ENCODE measurements around the gene USP37. TPM values are rescaled to one million over a fixed set of nuclear protein-coding genes. Genes with fewer than 3 reads are reported as not detected.
A peak's percentile ranks its signal among the peaks of the same experiment; 100 is the strongest.

Gene USP37
- total and polyA plus RNA-seq, 2 of the 4 experiments (the other 2 are of a cell fraction): 1.6 to 6.5 TPM

- CTCF ChIA-PET: interaction anchor here (0.6 kb wide), 2 partner anchors 51 to 112 kb away, joined by 3 to 4 read pairs; no protein-coding TSS in a partner anchor
- TF ChIP-seq SMC3 (IDR thresholded peaks at IDR 0.05; ENCODE audit: low read depth, low read length): no peak
- no peak for TF ChIP-seq RAD21 (IDR thresholded peaks at IDR 0.05; ENCODE audit: low read length)
- no peak for TF ChIP-seq POLR2A (IDR thresholded peaks at IDR 0.05; ENCODE audit: low read depth, low read length)
- TF ChIP-seq, protein P1, sequence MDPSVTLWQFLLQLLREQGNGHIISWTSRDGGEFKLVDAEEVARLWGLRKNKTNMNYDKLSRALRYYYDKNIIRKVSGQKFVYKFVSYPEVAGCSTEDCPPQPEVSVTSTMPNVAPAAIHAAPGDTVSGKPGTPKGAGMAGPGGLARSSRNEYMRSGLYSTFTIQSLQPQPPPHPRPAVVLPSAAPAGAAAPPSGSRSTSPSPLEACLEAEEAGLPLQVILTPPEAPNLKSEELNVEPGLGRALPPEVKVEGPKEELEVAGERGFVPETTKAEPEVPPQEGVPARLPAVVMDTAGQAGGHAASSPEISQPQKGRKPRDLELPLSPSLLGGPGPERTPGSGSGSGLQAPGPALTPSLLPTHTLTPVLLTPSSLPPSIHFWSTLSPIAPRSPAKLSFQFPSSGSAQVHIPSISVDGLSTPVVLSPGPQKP (IDR thresholded peaks at IDR 0.05; ENCODE audit: borderline replicate concordance, low read depth, low read length): no peak
- TF ChIP-seq NFE2L2 (IDR thresholded peaks at IDR 0.05; ENCODE audit: low read depth, low read length): no peak
- TF ChIP-seq CHD1 (IDR thresholded peaks at IDR 0.05; ENCODE audit: low read depth, low read length): no peak
- TF ChIP-seq MAFK (IDR thresholded peaks at IDR 0.05; ENCODE audit: low read depth, low read length): no peak
- TF ChIP-seq CEBPB (IDR thresholded peaks at IDR 0.05; ENCODE audit: low read depth, low read length): no peak
- no peak for TF ChIP-seq MXI1 (IDR thresholded peaks at IDR 0.05; ENCODE audit: borderline replicate concordance, low read depth, low read length)
- TF ChIP-seq MAZ (IDR thresholded peaks at IDR 0.05; ENCODE audit: borderline replicate concordance, low read depth, low read length): no peak
- no peak for TF ChIP-seq BHLHE40 (IDR thresholded peaks at IDR 0.05; ENCODE audit: low read depth, low read length)
- TF ChIP-seq, protein P2, sequence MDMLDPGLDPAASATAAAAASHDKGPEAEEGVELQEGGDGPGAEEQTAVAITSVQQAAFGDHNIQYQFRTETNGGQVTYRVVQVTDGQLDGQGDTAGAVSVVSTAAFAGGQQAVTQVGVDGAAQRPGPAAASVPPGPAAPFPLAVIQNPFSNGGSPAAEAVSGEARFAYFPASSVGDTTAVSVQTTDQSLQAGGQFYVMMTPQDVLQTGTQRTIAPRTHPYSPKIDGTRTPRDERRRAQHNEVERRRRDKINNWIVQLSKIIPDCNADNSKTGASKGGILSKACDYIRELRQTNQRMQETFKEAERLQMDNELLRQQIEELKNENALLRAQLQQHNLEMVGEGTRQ (IDR thresholded peaks at IDR 0.05; ENCODE audit: low read depth, low read length): no peak
- no peak for TF ChIP-seq FOS (IDR thresholded peaks at IDR 0.05; ENCODE audit: low read depth, low read length)
- TF ChIP-seq, protein P3, sequence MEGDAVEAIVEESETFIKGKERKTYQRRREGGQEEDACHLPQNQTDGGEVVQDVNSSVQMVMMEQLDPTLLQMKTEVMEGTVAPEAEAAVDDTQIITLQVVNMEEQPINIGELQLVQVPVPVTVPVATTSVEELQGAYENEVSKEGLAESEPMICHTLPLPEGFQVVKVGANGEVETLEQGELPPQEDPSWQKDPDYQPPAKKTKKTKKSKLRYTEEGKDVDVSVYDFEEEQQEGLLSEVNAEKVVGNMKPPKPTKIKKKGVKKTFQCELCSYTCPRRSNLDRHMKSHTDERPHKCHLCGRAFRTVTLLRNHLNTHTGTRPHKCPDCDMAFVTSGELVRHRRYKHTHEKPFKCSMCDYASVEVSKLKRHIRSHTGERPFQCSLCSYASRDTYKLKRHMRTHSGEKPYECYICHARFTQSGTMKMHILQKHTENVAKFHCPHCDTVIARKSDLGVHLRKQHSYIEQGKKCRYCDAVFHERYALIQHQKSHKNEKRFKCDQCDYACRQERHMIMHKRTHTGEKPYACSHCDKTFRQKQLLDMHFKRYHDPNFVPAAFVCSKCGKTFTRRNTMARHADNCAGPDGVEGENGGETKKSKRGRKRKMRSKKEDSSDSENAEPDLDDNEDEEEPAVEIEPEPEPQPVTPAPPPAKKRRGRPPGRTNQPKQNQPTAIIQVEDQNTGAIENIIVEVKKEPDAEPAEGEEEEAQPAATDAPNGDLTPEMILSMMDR (conservative IDR thresholded peaks at IDR 0.05; ENCODE audit: low read depth, low read length): no peak
- TF ChIP-seq RCOR1 (IDR thresholded peaks at IDR 0.05; ENCODE audit: insufficient replicate concordance, low read length): no peak
Observed at GRCh38 chr2:218405086-218405745, 162.9 kb downstream of the USP37 start.

More at GRCh38 chr2:218405086-218405745, 162.9 kb downstream of the USP37 start:
- no peak overlapping the region; the same call in 1 of the 2 replicates for H3K4me2 ChIP-seq (ENCODE audit: low read depth, low read length)
- peak overlapping the region; percentile 78; the same call in 1 of the 2 replicates for H3K4ac ChIP-seq (ENCODE audit: low read depth, low read length)
- no peak overlapping the region for H3K23ac ChIP-seq (ENCODE audit: low read depth, low read length)
- peaks cover 21% of the 10 kb centered on the region for H3K4me1 ChIP-seq (ENCODE audit: control insufficient read depth, insufficient read depth, low read length)
- no peak overlapping the region for H2BK20ac ChIP-seq (ENCODE audit: low read depth, low read length)
- H3K36me3 ChIP-seq (ENCODE audit: control insufficient read depth, insufficient read depth, low read length): peaks cover 26% of the 10 kb centered on the region
- in situ Hi-C loops (cut with MboI; ENCODE audit: low sequenced_read_pairs) (loop anchor here (5.0 to 10.0 kb wide), 2 partner anchors 57 to 250 kb away; partner anchors contain the start of genes BCS1L and ZNF142), dilution Hi-C loops (cut with HindIII; ENCODE audit: low sequenced_read_pairs, unreplicated experiment) (no loop called here), intact Hi-C loops (cut with micrococcal nuclease) (no loop called here)
- peaks cover 4% of the 10 kb centered on the region; the same call in 1 of the 2 replicates for H3K9me1 ChIP-seq (ENCODE audit: insufficient read depth, low read length)
- peak overlapping the region; percentile 95 for H4K5ac ChIP-seq (ENCODE audit: low read depth, low read length)
- H3K9ac ChIP-seq (ENCODE audit: low read depth, low read length): no peak overlapping the region
- H4K8ac ChIP-seq (ENCODE audit: low read depth in 2 of 2, low read length in 2 of 2): peak overlapping the region; percentile 73 to 91
- no peak overlapping the region for H3K4me3 ChIP-seq (ENCODE audit: insufficient read depth, low read depth, low read length)
- H2BK120ac ChIP-seq (ENCODE audit: low read depth, low read length): 0 out of 2 replicates have a peak overlapping the region, but pooled peaks have one; percentile 4
- H2BK15ac ChIP-seq (ENCODE audit: low read depth, low read length): no peak overlapping the region
- no CpG with 5 or more reads among the region's 8 CpGs for WGBS, 2 experiments (ENCODE audit: extremely low coverage in 2 of 2, insufficient read length in 1 of 2)
- H2AFZ ChIP-seq (replicated peaks; ENCODE audit: low read length, poor library complexity): peak overlapping the region; percentile 80
- no peaks in the 10 kb centered on the region for H3K27me3 ChIP-seq (ENCODE audit: control insufficient read depth, insufficient read depth, low read length)
- peak overlapping the region; percentile 60 for H2AK5ac ChIP-seq (ENCODE audit: low read depth, low read length)
- H4K91ac ChIP-seq (ENCODE audit: insufficient read depth, low read depth, low read length): peak overlapping the region; percentile 69
- H3K14ac ChIP-seq (replicated peaks; ENCODE audit: low read depth, low read length): 0 out of 2 replicates have a peak overlapping the region, but pooled peaks have one; percentile 72
- H4K20me1 ChIP-seq (ENCODE audit: insufficient read depth, low read length): peaks cover 13% of the 10 kb centered on the region; the same call in 1 of the 2 replicates
- ATAC-seq (ENCODE audit: low read depth): no peak
- peak overlapping the region; percentile 98 for H2AK9ac ChIP-seq (replicated peaks; ENCODE audit: low read depth, low read length, poor library complexity)
- no peak overlapping the region for H3K56ac ChIP-seq (ENCODE audit: extremely low read depth, insufficient read depth, low read length)
- H3K9me3 ChIP-seq (ENCODE audit: control insufficient read depth, insufficient read depth, low read length): no peaks in the 10 kb centered on the region
- peak overlapping the region; percentile 76 for H3K27ac ChIP-seq (ENCODE audit: insufficient read depth, low read length)
- POLR2A ChIA-PET (ENCODE audit: unreplicated experiment): no interaction called here
- no peak for DNase-seq
- H3K79me1 ChIP-seq (ENCODE audit: low read depth in 1 of 2, low read length in 2 of 2): peaks cover 0 to 28% of the 10 kb centered on the region in 2 experiments; a peak in 2 of 4 replicates
- H2BK5ac ChIP-seq (ENCODE audit: low read depth, low read length, poor library complexity, severe bottlenecking): peak overlapping the region; percentile 74
- no peak overlapping the region for H3K18ac ChIP-seq (ENCODE audit: low read depth, low read length)
- TSS peak; percentile 77 for BruUV-seq (replicated peaks)

All from IMR-90 (cell line).